HG02852 (cell line): ENCODE results near the gene MCOLN1.

Source experiments
- ATAC-seq: cut with Tn5 transposase; IDR thresholded peaks from one replicate; pipeline ENCODE4 v1.9.1; 2021; ENCODE audit warnings: mild to moderate bottlenecking, moderate library complexity; ENCODE audit not compliant: unreplicated experiment

The MCOLN1 gene

GRCh38 chr19:7540761-7541474 lies 18.5 kb downstream of the MCOLN1 start:
- ATAC-seq = no peak

- ATAC-seq = no peak
These were observed 19.0 kb downstream of the MCOLN1 start for GRCh38 chr19:7541475-7541824.

- no peak for ATAC-seq
These were observed 19.5 kb downstream of the MCOLN1 start for GRCh38 chr19:7541828-7542443.

- no peak for ATAC-seq
These were observed 20.3 kb downstream of the MCOLN1 start for GRCh38 chr19:7542556-7543348.

- ATAC-seq = no peak
These were observed 22.2 kb downstream of the MCOLN1 start for GRCh38 chr19:7544626-7545025.

- ATAC-seq = no peak
These were observed 22.9 kb downstream of the MCOLN1 start for GRCh38 chr19:7545300-7545699.

- no peak for ATAC-seq
These were observed 23.5 kb downstream of the MCOLN1 start for GRCh38 chr19:7545904-7546303.

- ATAC-seq = no peak
These were observed 24.7 kb downstream of the MCOLN1 start for GRCh38 chr19:7547159-7547558.

GRCh38 chr19:7549429-7550148 lies 27.2 kb downstream of the MCOLN1 start:
- ATAC-seq = no peak

GRCh38 chr19:7550169-7550770 lies 27.8 kb downstream of the MCOLN1 start:
- ATAC-seq = no peak

GRCh38 chr19:7550987-7551761 lies 28.8 kb downstream of the MCOLN1 start:
- ATAC-seq = no peak

- ATAC-seq = no peak
These were observed 30.4 kb downstream of the MCOLN1 start for GRCh38 chr19:7552781-7553180.

GRCh38 chr19:7554565-7554964 lies 32.1 kb downstream of the MCOLN1 start:
- no peak for ATAC-seq

- no peak for ATAC-seq
These were observed 32.8 kb downstream of the MCOLN1 start for GRCh38 chr19:7554990-7555864.

GRCh38 chr19:7556696-7557315 lies 34.4 kb downstream of the MCOLN1 start:
- no peak for ATAC-seq

GRCh38 chr19:7558667-7559066 lies 36.2 kb downstream of the MCOLN1 start:
- ATAC-seq = no peak

GRCh38 chr19:7559102-7559501 lies 36.7 kb downstream of the MCOLN1 start:
- no peak for ATAC-seq

- ATAC-seq = no peak
These were observed 37.8 kb downstream of the MCOLN1 start for GRCh38 chr19:7560255-7560654.

GRCh38 chr19:7561325-7561724 lies 38.9 kb downstream of the MCOLN1 start:
- ATAC-seq = no peak
